NOMO-1 treated with DMSO at 0.1 percent for 48 hours (cell line): Measurements from ENCODE around the gene ACTRT2.

Experiments
- DNase-seq: peaks from one replicate; lab custom pipeline; 2025; ENCODE audit not compliant: unreplicated experiment; lab: John Stamatoyannopoulos, UW

The ACTRT2 gene

DNA sequence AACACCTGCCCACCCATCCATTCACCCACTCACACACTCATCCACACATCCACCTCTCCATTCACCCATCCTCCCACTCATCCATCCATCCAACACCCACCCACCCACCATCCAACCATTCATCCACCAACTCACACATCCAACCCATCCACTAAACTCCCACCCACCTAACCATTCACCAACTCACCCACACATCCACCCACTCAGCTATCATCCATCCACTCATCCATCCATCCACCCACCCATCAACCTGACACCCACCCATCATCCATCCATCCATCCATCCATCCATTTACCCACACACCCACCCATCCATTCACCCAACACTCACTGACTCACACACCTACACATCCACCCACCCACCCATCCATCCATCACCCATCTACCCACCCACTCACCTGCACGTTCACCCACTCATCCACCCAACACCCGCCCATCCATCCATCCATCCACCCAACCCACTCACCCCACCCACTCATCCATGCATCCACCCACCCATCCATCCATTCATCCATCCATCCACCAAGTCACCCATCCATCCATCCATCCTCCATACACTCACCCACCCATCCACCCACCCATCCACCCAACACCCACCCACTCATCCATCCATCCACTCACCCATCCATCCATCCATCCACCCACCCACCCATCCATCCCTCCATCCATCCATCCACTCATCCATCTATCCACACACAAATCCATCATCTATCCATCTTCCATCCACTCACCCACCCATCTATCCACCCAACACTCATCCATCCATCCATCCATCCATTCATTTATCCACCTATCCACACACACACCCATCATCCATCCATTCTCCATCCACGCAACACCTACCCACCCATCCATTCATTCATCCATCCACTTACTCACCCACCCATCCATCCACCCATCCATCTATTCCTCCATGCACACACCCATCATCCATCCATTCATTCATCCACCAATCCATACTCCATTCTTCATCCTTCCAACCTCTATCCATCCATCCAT is 30.3 kb downstream of the ACTRT2 start:
- no peak for DNase-seq

DNA sequence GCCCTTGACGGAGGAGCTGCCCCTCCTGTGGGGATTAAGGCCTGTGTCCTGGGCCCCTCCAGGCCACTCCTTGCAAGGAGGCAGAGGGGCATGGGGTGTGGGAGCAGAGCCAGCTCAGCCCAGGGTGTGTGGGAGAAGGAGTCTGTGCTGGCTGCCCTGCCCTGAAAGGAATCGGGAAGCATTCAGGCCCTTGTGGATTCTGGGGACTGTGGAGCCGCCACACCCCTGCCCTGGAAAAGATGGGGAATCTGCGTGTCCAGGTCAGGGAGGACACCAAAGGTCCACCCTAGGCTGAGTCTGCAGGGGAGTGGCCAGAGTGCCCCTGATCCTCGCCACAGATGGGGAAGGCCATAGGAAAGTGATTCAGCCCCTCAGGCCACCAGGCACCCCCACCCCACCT is 31.2 kb downstream of the ACTRT2 start:
- DNase-seq: no peak

DNA sequence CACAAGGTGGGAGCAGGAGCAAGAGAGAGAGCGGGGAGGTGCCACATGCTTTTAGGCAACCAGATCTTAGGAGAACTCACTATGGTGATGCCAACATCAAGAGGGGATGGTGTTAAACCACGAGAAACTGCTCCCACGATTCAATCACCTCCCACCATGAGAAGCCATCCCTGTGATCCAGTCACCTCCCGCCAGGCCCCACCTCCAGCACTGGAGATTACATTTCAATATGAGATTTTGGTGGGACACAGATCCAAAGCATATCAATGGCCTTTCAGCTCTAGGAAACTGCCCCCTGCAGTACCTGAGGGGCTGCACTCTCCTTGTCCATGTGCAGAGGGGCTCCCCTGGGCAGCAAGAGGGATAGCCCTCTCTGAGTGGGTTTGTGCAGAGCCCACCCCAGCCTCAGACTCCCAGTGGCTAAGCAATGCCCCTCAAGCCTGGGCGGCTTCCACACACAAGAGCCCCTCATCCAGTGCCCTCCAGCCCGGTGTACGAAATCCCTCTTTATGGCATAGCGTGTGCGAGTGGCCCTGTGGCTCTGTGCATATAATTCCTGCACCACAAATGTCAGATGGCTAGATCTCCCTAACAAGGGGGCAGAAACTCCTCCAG is 32.2 kb downstream of the ACTRT2 start:
- DNase-seq: no peak

DNA sequence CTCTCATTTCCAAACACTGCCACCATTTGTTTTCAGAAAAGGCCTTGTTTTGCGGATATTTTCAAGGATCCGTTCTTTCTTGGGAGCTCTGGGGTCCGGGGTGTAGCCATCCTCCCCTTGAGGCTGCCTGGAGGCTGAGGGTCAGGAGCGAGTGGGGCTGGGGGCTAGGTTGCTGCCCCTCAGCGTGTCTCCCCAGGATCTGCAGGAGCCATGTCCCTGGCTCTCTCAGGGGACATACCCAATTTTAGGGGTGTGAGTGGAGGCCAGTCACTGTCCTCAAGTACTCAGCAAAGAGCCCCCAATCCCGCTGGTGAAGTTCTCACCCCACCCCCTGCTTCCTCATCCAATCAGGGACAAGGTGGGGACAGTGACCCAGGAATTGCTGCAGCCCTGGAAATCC is 32.7 kb downstream of the ACTRT2 start:
- no peak for DNase-seq

DNA sequence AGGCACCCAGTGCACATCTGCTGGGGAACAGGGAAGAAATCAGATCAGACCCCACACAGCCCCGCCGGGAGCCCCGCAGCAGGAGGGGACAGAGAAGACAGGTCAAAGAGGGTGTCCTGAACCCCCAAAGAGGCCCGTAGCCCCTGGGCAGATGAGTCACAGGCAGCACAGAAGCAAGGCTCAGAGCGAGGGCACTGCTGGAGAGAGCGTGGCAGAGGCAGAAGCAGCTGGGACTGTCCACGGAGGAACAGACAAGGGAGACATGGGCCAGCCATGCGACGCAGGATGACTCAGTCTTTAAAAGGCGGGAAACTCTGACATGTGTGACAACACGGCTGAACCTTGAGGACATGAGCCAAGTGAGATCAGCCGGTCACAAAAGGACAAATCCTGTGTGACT is 33.2 kb downstream of the ACTRT2 start:
- DNase-seq: no peak

DNA sequence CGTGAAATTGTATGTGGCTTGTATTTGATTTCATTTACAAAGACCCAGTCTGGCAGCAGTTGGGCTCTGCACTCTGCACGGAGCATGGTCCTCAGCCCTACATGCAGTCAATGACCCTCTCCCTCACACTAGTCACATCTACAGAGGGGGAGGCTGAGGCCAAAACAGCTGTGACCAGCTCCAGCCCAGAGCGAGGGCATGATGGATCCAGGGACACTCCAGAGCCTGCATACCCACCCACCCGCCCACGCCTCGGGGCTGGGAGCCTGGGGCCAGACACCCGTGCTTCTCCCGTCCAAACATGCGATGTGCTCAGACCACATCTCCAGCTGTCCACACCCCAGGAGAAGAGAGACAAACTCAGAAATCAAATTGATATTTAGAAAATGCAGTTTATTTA is 33.8 kb downstream of the ACTRT2 start:
- DNase-seq: no peak

DNA sequence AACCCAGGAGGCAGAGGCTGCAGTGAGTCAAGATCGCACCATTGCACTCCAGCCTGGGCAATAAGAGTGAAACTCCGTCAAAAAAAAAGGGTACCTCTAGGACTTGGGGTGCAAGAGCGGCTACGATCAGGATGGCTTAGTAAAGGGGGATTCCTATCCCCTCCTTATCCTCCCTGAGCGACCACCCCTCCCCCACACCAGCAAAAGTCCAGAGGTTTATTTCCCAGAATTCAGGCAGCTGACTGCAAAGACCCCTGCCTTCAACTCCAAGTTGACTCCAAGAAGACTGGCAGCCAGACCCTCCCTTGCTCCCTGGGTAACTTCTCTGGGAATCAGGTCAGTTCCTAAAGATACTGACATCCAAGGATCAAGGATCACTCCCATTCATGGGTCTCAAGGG is 35.4 kb downstream of the ACTRT2 start:
- DNase-seq: no peak

DNA sequence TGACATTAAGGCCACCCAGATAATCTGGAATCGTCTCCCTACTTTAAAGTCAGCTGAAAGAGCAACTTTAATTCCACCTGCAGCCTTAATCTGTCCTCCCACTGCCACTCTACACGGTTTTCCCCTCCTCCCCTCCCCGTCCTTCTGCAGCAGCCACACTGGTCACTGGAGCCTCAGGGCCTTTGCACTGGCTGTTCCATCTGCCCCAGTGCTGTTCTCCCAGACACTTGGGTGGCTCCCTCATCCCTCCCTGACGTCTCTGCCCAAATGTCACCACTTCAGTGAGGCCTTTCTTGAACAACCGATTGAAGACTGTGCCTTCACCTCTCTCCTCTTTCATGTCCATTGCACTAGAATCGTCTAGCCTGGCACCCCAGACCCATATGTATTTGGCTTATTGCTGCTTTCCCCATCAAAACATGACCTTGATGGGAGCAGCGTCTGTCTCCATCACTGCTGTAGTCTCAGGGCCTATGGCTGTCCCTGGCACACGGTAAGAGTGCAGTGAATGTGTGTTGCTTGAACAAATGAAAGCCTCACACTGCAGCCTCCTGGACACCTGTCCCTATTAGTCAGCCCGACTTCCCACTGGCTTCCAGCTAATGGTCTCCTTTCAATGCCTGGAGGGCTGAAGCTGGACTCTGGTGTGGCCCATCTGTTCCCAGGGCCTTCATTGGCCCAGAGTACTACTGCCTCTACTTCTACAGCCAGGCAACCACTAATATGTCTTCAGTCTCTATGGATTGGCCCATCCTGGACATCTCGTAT is 37.2 kb downstream of the ACTRT2 start:
- DNase-seq: no peak

DNA sequence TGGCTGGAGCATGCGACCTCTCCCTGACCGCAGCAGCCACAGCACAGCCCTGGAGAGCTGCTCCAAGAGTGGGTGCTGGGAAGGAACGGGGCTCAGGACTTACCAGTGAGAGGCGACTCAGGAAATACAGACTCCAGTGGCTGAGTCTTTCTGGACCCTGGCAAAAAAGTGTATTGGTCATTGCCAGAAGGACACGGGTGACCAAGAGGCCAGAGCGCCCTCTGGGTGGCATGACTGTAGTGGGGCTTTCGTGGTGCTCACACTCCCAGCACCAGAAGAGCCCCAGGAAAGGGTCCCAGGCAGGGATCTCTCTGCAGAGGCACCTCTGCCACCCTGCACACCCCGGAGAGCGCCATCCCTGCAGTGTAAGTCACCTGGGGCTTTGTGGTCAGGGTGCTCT is 38.9 kb downstream of the ACTRT2 start:
- no peak for DNase-seq

DNA sequence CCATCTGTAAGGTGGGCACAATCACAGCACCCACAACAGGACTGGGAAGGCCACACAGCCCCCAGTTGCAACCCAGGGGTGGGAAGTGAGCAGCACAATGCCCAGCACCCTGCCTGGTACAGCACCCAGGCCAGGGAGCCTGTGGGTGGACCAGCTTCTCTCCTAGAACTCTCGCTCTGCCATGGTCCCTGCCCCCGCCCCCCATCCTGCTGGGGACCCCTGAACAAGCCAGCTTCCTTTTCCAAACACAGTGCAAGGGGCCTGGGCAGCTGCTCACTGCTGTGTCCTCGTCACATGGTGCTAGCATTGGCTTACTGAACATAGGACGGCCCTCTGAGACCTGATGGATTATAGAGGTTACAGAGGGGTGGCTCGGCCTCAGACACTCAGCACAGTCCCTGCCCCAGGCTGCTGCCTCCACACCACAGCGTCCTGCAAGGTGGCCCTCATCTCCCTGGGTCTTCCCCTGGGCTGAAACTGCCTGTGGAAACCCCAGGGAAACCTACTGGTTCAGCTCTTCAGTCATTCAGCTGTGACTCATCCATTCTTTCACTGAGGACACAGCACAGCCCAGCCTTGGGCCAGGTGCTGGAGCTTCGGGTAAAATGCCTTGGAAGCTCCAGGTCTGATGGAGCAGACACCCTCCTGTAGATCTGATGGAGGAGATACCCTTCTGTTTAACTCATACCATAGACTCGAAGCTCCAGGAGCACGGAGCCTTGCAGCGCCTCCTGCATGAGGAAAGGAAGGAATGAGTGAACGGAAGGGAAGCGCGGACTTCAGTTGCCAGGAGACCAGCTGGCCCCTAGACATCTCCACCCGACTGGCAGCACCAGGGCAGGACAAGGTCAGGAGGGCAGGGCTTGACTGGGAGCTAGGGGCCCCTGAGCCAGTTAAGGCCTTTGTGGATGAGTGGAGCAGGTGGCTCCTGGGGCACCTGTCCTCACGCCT is 39.6 kb downstream of the ACTRT2 start:
- no peak for DNase-seq

DNA sequence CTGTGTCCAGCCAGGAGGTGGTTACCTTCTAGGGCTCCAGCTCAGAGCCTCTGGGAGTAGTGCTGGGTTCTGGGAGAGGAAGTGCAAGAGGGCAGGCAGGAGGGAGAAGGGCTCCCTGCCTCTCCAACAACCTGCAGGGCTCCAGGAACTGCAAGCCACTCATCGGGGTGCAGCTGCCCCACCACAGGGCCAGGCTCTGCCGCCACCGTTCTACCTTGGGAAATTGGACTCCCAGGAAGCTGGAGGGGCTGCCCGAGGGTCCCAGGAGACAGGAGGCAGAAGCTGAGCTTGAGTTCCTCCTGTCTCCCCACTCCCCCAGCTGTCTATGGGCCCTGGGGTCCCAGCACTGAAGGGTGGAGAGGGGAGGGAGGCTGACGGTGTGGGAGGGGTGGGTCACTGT is 40.3 kb downstream of the ACTRT2 start:
- DNase-seq: no peak

DNA sequence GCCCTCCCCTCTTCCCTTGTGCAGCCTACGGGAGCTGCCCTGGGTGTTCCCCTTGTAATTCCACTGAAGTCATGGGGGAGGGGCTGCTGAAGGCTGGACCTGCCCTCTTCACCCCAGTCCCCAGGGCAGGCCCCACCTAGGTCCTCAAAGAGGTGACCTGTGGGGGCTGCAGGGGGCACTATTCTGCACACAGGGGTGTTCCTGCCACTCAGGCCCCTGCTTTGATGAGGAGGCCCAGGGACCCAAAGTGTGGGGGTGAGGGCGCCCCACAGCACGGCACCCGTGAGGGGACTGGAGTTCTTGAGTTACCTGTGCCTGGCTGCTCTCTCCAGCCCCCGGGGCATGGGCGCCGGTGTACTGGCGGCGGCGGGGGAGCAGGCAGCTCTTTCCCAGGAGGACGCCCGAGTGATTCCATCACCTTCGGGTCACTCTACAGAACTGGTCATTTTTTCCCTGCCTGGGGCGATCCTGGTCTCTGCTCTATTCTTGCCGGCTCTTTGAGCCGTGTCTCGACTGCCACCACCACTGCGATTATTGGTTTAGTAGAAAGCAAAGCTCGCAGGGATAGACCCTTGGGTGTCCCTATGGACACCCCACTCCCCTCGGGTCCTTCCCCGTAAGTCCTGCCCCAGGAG is 40.8 kb downstream of the ACTRT2 start:
- DNase-seq: no peak

DNA sequence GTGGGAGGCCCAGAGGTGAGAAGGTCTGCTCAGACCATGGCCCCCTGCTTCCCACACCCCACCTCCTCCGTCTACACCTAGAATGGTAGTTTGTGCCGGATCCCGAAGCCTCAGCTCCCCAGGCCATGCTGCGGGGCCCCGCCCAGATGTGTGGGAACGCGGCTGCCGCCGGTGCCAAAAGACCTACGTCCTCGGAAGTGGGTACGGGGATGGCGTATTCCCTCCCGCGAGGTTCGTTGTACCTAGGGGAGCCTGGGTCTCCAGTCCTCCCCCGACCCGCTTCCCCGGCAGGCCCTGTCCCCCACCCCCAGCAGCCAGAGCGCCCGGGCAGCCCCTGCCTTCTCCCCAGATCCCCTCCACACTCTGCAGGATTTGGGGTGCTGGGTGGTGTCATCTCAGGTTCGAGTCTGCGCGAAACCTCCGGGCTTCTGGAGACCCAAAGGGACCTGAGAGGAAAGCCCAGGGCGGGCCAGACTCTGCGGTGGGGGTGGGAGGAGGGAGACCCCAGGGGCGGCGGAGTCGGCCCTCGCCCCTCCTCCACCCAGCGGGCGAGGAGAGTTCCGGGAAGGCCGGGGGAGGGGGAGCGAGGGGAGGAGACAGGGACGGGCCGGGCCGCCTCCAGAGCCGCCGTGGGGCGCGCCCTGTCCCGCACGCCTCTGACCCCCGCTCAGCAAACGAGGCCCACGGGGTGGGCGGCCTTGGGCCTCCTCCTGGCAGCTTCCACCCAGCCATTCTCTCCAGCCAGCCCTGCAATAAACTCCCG is 41.5 kb downstream of the ACTRT2 start:
- no peak for DNase-seq

DNA sequence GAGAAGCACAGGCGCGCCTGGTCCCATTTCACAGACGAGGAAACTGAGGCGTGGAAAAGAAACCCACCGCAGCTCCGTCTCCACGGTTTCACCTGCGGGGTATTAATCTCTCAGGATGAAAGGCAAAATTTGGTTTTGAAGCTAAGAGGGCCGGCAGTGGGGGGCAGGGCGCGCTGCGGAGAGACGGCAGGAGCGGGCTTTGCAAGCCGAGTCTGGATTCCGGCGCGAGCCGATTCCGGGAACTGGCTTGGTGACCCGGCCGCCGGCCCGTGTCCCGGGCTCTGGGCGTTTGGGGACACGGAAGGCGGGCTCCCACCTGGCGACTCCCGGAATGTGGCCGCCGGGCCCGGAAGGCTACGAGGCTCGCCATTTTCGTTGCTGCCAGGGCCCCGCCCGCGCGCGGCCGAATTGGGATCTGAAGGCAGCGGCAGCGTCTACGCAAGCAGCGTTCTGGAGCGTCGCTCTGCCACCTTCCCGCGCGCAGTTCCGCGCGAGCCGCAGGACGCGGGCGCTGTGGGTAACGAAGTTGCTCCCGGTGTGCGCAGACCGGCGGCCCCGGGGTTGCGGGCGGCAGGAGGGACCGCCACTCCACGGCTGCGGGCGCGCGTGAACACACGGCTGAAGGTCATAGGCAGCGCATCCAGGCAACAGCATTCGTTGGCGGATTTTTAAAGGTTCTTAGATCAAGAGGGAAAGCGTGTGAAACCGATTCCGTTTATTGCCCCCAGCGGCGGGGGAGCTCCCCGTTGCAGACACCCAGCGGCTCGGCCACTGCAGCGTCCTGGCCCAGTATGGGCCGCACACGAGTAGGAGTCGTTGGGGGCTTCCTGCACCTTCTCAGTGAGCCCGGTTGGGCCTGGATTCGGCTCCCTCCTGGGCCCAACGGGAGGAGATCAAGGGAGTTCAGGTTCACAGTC is 42.4 kb downstream of the ACTRT2 start:
- no peak for DNase-seq

DNA sequence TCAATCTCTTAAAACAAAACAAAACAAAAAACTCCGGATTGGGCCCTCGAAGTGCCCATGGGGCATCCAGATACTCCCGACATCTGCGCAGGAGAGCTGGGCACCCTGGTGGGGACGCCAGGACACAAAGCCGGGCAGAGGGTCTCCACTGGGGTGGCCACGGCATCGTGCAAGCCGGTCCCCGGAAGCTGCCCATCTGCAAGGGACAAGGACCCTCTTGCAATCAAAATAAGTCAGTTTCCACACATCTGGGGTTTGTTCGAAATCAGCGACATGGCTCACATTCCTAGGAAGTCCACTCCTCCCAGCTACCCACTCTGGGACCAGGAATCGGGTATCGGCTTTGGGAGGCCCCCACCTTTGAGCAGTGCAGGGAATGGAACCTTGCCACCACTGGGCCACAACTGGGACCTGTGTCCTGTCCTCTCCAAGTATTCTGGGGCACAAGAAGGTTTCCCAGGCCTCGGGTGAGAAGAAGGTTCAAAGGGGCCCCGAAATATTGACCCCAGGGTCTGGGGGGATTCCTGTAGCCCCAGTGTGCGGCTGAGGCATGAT is 43.1 kb downstream of the ACTRT2 start:
- DNase-seq: no peak

DNA sequence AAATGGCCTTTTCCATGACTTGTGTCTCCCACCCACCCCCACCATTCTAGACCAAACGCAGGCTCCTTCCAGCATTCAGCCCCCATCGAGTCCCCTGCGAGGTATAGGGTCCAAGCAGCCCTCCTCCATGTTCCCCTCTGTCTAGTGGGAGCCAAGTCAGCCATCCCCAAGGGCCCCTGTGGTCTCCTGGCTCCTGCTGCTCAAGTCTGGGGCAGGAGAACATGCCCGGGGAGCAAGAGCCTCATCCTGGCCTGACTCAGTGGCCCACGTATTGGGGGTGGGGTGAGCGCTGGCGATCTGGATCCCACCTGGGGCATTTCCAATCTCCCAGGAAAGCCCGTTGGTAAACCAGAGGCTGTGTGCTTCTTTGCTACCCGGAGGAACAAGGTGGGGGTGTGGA is 43.6 kb downstream of the ACTRT2 start:
- DNase-seq: no peak

DNA sequence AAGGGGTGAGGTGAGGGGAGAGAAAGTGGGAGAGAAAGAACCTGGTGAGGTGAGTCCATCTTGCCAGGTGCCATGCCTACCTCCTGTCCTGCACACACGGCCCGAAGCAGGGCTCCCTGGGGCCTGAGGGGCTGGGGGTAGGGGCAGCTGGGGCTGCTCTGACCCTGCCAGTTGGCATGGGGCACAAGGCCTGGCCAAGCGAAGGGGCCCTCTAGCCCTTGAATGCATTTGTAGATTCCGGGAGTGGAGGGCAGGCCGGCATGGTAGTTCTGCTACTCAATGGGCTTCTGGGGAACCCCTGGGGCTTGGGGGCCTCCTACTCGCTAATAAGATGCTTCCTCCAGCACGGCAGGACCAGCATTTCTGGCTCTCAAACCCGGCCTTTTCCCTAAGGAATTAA is 44.1 kb downstream of the ACTRT2 start:
- DNase-seq: no peak

DNA sequence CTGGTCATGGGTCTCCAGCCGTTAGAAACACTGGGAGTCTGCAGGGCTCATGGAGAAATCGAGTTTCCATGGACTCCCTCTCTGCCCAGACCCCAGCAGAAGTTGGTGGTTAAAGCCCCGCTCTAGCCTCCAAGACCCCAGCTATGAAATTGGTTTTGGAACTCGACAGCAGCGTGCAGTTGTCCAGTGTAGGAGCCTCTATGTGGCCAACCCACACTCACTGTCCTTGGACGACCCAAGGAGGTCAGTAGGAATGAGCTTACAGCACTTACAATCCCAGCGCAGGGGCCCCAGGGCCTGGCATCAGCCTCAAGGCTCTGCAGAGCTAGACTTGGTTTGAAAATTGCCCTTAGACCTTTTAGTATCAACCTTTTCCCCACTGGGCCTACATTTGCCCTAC is 44.5 kb downstream of the ACTRT2 start:
- no peak for DNase-seq
